ENCODE data around the gene SLC9A4.

DNA sequence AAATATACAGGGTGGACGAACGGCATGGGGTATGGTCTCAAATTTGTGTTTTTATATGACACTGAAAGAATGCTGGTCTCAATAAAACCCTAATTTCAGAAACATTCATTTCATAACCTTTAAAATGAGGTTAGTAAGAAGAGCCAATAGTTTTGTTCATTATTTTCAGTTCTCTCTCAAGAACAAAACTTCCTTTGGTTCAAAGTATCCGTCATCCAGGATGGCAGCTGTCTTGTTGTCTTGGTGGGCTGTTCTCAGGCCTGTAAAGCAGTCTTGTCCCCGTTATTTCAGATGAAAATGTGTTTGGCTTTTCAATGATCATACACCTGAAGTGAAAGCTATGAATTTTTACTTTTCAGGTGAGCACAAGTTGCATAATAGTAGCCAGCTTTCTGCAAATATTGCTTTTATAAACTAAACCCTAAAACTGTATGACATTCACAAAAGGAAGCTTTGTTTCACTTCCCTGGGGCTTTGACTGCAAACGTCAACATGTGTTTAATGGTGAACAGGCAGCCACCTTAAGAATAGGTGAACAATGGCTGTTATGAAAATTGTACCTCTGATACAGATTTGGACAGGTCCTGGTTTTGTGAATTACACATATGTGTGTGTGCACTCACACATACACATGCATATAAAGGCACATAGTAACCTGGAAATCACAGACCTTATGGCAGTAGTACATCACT lies 47.4 kb upstream of the SLC9A4 start:
- TF ChIP-seq, protein P1, sequence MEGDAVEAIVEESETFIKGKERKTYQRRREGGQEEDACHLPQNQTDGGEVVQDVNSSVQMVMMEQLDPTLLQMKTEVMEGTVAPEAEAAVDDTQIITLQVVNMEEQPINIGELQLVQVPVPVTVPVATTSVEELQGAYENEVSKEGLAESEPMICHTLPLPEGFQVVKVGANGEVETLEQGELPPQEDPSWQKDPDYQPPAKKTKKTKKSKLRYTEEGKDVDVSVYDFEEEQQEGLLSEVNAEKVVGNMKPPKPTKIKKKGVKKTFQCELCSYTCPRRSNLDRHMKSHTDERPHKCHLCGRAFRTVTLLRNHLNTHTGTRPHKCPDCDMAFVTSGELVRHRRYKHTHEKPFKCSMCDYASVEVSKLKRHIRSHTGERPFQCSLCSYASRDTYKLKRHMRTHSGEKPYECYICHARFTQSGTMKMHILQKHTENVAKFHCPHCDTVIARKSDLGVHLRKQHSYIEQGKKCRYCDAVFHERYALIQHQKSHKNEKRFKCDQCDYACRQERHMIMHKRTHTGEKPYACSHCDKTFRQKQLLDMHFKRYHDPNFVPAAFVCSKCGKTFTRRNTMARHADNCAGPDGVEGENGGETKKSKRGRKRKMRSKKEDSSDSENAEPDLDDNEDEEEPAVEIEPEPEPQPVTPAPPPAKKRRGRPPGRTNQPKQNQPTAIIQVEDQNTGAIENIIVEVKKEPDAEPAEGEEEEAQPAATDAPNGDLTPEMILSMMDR (conservative IDR thresholded peaks at IDR 0.05; ENCODE audit: low read length), result no peak
- TF ChIP-seq EZH2phosphoT487 (IDR thresholded peaks at IDR 0.05; ENCODE audit: borderline replicate concordance, low read depth, low read length), result no peak
